Measurements from ENCODE around the gene TBCC.

Gene TBCC

DNA sequence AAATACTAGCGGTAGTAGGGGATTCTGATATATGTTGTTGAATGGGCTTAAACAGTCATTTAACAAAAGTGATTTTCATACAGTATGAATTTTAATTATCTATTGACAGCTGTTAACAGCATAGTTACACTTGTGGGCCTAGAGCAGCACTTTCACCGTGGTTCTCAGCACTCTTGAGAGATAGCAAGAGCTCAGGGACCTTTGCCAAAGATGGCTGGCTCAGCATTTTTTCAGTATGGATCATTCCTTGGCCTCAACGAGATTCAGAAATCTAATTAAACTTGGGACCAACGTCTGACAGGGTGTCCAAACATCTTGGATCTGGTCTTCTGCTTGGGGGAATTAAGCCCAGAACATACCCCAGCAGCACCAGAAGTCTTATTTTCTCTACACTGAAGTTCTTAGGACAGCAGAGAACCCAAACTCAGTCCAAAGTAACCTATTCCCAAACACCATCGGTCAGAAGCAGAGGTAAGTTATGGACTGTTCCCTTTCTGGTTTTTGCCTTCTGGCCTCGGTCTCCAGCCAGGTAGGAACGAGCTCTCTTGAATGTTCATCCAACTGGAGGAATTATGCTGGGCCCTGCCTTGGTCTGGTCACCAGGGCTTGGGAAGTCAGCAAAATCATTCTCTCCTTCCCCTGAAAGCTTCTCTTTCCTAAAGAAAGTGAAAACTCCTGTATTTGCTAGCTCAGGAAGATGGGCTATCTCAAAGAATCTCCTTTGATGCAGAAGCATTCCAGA lies 49.2 kb downstream of the TBCC start:
- Histone ChIP-seq H3K4me1 (ENCODE audit: control insufficient read depth, insufficient read depth, low read length) (peaks cover 12% of the 10 kb centered on the region), H3K36me3 (ENCODE audit: control insufficient read depth, insufficient read depth, low read length) (peaks cover 6% of the 10 kb centered on the region), H3K27me3 (ENCODE audit: control insufficient read depth, insufficient read depth, low read length) (no peaks in the 10 kb centered on the region), H3K4me3 (ENCODE audit: low read length) (no peak overlapping the region), H3K27ac (ENCODE audit: low read depth, low read length) (peak overlapping the region; percentile 44), H3K9ac (ENCODE audit: low read length) (no peak overlapping the region)

DNA sequence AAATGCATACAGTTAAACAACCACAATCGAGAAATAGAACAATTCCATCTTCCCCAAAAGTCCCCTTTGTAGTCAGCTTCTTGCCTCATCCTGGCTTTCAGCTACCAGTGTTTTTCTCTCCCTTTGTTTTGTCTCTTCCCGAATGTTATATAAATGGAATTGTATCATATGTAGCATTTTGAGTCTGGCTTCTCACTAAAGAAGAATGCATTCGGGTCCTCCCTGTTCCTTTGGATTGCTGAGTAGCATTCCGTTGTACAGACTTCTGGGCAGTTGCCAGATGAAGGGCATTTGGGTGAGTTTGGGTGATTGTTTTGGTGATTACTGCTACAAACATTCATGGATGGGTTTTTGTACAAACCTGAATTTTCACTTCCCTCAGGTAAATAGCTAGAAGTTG lies 51.3 kb downstream of the TBCC start:
- Histone ChIP-seq H3K36me3 (ENCODE audit: control insufficient read depth, insufficient read depth, low read length) (peaks cover 6% of the 10 kb centered on the region), H3K4me3 (ENCODE audit: low read length) (no peak overlapping the region), H3K4me1 (ENCODE audit: control insufficient read depth, insufficient read depth, low read length) (peaks cover 12% of the 10 kb centered on the region), H3K9ac (ENCODE audit: low read length) (no peak overlapping the region), H3K27me3 (ENCODE audit: control insufficient read depth, insufficient read depth, low read length) (no peaks in the 10 kb centered on the region), H3K27ac (ENCODE audit: low read depth, low read length) (no peak overlapping the region)
